Adipose tissue (tissue), 3 donors: Measurements from ENCODE around the gene UGT1A6. TPM values are rescaled to one million over a fixed set of nuclear protein-coding genes. Genes with fewer than 3 reads are reported as not detected.
"Not testable (repeated sequence)": the region's sequence is repeated elsewhere in the genome, so short reads cannot be mapped to it uniquely, and the experiment has no call there.

Source experiments
- H3K27ac ChIP-seq: one replicate; pipeline ENCODE4 v1.5.1; 2013; ENCODE audit warnings: low read depth, low read length
- whole genome bisulfite sequencing, 3 donors: extraction: QIAGEN DNeasy Blood & Tissue Kit; methylation state at CpG; one replicate each; pipeline ENCODE4 v1.1.7; 2013; 5-methylcytosine and 5-hydroxymethylcytosine counted together
- polyA plus RNA-seq, 3 donors: library from polyadenylated mRNA; stranded (reverse); fragments of 200-250 nt; gene quantifications; one replicate each; pipeline ENCODE4 v1.2.3, GENCODE V29; 2013
- donor health status: healthy with polysubstance abuse.
- donor health status: Bipolar disorder and iron deficiency.
- donor health status: healthy.

UGT1A6 gene
- polyA plus RNA-seq, 3 donors = 0.39 to 0.79 TPM; not detected in 1

DNA sequence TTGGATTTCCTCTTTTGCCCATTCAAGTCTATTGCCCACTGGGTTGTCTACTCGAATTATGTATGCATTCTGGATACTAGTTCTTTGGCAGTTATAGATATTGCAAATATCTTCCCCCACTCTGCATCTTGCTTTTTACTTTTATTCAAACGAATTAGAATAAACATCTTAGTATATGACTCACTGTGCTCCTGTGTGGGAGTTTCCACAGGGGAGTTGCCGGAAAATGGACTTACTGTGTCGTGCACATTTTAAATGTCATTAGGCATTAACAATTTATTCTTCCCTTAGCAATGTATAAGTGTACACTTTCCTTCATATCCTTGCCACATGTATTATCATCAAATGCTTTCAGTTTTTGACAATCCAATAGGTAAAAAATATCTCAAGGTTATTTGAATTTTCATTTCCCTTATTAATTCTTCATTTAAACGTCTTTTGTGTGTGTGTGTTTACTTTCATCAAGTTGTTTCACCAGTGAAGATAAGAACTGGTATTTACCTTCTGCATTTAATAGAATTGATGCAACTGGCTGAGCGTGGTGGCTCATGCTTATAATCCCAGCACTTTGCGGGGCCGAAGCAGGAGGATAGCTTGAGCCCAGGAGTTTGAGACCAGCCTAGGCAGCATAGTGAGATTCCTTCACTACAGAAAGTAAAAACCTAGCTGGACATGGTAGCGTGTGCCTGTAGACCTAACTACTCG, 15.4 kb downstream of the UGT1A6 start:
- no peak overlapping the region for H3K27ac ChIP-seq
- 59 to 69% (median 68%) methylated on average over 10 of the region's 10 CpGs for WGBS, 3 donors

DNA sequence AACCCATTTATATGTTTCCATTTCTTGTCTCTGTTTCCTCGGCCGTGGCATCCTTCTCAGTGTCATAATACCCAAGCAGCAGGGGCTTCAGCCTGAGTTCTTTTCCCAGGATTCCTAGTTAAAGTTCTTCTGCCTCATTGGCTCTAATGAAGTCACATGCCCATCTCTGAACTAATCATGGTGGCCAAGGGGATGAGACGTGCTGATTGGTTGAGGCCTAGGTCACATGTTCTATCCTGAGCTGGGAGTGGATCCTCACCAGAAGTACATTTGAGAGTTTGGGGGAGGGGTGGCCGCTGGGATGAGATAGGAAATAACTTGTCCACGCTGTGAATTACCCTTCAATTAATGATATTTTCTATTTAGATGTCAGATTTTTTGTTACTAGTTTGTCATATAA, 16.3 kb downstream of the UGT1A6 start:
- WGBS, 3 donors = 73 to 87% (median 85%) methylated on average over 5 of the region's 5 CpGs
- H3K27ac ChIP-seq = no peak overlapping the region

GRCh38 chr2:233711312-233712008, 18.8 kb downstream of the UGT1A6 start:
- no peak overlapping the region for H3K27ac ChIP-seq
- WGBS, 3 donors = 33 to 36% (median 36%) methylated on average over 11 of the region's 11 CpGs

GRCh38 chr2:233712611-233713261, 20.0 kb downstream of the UGT1A6 start, which contains the start of gene UGT1A5:
Gene UGT1A5 (plus strand): TSS chr2:233712907. CDS start chr2:233712992, 85 bp downstream.
- no peak within 1 kb of the TSS for H3K27ac ChIP-seq
- 67 to 81% (median 78%) methylated on average over 14 of the region's 14 CpGs for WGBS, 3 donors

DNA sequence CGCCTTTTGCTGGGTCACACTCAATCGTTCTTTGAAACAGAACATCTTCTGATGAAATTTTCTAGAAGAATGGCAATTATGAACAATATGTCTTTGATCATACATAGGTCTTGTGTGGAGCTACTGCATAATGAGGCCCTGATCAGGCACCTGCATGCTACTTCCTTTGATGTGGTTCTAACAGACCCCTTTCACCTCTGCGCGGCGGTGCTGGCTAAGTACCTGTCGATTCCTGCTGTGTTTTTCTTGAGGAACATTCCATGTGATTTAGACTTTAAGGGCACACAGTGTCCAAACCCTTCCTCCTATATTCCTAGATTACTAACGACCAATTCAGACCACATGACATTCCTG, 20.5 kb downstream of the UGT1A6 start:
- WGBS, 3 donors = 66 to 77% (median 75%) methylated on average over 7 of the region's 7 CpGs
- no peak overlapping the region for H3K27ac ChIP-seq

GRCh38 chr2:233714121-233714520, 21.4 kb downstream of the UGT1A6 start:
- 66 to 74% (median 67%) methylated on average over 2 of the region's 2 CpGs for WGBS, 3 donors
- no peak overlapping the region for H3K27ac ChIP-seq

DNA sequence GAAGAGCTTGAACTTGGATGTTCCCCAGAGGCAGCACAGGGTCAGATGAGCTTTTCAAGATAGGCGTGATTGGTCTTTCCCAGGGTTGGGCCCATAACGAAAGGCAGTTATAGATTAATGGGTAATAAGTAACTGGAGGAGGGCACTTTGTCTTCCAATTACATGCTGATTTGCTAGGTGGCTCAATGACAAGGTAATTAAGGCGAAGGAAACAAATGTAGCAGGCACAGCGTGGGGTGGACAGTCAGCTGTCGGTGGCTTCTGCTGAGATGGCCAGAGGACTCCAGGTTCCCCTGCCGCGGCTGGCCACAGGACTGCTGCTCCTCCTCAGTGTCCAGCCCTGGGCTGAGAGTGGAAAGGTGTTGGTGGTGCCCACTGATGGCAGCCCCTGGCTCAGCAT, 25.9 kb downstream of the UGT1A6 start, which contains the start of gene UGT1A4:
UGT1A4 (plus strand) TSS at position 185 of the 400 bp plus-strand sequence; CDS start at position 270, 85 bp downstream.
- no peak within 1 kb of the TSS for H3K27ac ChIP-seq
- WGBS, 3 donors = 68 to 84% (median 73%) methylated on average over 7 of the region's 7 CpGs

GRCh38 chr2:233728723-233729301, 36.1 kb downstream of the UGT1A6 start, which contains the start of gene UGT1A3:
Gene UGT1A3 (plus strand): TSS chr2:233729042. CDS start chr2:233729127, 85 bp downstream.
- no peak within 1 kb of the TSS for H3K27ac ChIP-seq
- 65 to 81% (median 80%) methylated on average over 8 of the region's 8 CpGs for WGBS, 3 donors

- 75 to 85% (median 79%) methylated on average over 14 of the region's 14 CpGs for WGBS, 3 donors
Observed at GRCh38 chr2:233736868-233737653, 44.4 kb downstream of the UGT1A6 start.

DNA sequence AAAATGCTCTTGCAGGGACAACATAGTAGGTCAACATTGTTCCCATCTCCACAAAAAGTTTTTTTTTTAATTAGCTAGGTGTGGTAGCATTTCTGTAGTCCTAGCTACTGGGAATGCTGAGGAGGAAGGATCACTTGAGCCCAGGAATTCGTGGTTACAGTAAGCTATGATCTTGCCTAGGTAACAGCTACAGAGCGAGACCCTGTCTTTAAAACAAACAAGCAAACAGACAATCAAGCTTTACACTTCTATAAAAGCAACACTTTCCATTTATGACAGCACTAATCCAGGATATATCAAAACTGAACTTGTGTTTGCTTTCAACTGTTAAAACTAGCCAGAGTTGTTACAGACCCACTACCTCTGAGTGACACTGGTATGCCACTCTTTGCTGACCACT, 48.2 kb downstream of the UGT1A6 start:
- H3K27ac ChIP-seq = no peak overlapping the region
- 56 to 80% (median 71%) methylated on average over 2 of the region's 2 CpGs for WGBS, 3 donors

More at GRCh38 chr2:233736868-233737653, 44.4 kb downstream of the UGT1A6 start:
- not testable (repeated sequence) for H3K27ac ChIP-seq

GRCh38 chr2:233743464-233744259, 51.0 kb downstream of the UGT1A6 start:
- H3K27ac ChIP-seq = no peak overlapping the region
- WGBS, 3 donors = 90 to 94% (median 93%) methylated on average over 43 to 45 of the region's 46 CpGs

DNA sequence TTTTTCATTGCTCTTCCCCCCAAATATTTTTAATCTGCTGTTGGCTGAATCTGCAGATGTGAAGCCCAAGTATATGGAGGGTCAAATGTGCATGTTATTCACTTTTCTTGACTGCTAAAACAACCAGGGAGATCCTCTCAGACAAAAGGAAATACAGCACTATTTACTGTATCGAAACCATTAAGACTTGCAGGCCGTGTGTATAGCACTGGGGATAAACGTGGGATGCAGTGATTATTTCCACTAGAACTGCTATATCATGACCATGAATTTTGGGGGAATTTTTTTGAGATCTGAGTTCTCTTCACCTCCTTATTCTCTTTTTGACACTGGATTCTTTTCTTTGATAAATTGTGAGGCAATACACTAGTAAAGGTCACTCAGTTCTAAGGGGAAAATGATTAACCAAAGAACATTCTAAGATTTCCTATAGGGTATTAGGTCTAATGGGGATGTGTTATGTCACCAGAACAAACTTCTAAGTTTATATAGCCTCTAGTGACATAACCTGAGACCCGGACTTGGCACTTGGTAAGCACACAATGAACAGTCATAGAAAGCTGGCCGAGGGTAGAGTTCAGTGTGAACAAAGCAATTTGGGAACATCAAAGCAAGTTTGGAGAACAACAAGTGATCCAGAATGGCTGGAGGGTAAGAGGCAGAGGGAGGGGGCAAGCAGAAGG, 52.5 kb downstream of the UGT1A6 start:
- 60 to 74% (median 69%) methylated on average over 4 to 5 of the region's 5 CpGs for WGBS, 3 donors
- no peak overlapping the region for H3K27ac ChIP-seq

- not testable (repeated sequence) for H3K27ac ChIP-seq
- 35 to 77% (median 66%) methylated on average over 2 of the region's 2 CpGs for WGBS, 3 donors
Observed at GRCh38 chr2:233745838-233746237, 53.1 kb downstream of the UGT1A6 start.

DNA sequence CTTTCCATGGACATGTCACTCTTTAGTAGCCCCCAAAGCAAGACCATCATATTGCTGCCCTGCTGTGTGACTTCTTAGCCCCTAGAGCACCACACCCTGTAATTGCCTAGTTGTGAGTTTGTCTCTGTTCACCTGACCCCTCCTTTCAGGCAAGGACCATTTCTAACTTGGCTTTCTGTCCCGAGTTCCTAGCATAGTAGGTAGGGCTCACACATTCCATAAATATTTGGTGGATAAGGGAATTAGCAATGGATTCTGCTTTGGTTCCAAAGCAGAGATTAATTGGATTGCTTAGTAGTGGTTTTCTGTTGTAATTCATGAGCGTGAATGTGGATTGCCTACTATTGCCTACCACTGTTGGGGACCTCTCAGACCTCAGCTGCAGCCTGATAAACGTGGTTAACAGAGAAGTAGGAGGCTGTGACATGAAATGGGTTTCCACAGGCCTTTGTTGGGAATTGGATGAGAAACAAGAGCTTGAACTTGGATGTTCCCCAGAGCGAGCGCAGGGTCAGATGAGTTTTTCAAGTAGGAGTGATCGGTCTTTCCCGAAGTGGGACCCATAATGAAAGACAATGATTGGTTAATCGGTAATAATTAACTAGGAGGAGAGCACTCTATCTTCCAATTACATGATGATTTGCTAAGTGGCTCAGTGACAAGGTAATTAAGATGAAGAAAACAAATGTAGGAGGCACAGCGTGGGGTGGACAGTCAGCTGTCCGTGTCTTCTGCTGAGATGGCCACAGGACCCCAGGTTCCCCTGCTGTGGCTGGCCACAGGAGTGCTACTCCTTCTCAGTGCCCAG, 54.0 kb downstream of the UGT1A6 start:
- 67 to 80% (median 79%) methylated on average over 10 of the region's 10 CpGs for WGBS, 3 donors
- H3K27ac ChIP-seq = no peak overlapping the region

DNA sequence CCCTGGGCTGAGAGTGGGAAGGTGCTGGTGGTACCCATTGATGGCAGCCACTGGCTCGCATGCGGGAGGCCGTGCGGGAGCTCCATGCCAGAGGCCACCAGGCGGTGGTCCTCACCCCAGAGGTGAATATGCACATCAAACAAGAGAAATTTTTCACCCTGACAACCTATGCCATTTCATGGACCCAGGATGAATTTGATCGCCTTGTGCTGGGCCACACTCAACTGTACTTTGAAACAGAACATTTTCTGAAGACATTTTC, 54.5 kb downstream of the UGT1A6 start:
- WGBS, 3 donors = 90 to 95% (median 94%) methylated on average over 6 of the region's 6 CpGs

DNA sequence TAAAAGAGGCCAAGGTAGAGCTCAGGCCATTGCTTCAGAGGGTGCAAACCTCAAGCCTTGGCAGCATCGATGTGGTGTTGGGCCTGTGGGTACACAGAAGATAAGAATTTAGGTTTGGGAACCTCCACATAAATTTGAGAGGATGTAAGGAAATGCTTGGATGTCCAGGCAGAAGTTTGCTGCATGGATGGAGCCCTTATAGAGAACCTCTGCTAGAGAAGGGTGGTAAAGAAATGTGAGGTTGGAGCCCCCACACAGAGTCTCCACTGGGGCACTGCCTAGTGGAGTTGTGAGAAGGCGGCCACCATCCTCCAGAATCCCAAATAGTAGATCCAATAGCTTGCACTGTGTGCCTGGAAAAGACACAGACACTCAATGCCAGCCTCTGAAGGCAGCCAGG, 58.0 kb downstream of the UGT1A6 start:
- WGBS, 3 donors = 73 to 97% (median 77%) methylated on average over 2 of the region's 2 CpGs
- not testable (repeated sequence) for H3K27ac ChIP-seq

More for the DNA sequence above, 54.5 kb downstream of the UGT1A6 start:
- H3K27ac ChIP-seq = no peak overlapping the region
